RWPE2 (cell line): Measurements from ENCODE around the gene HDGFL2.

ENCODE experiments used
- ATAC-seq: fragments of 200-7000 bp; cut with Tn5 transposase; 3 replicates; pipeline ENCODE4 v1.9.1; 2021; ENCODE audit warnings: low read depth
- DNase-seq: peaks from one replicate; pipeline ENCODE4 v3.0.0-alpha.2; 2020; ENCODE audit warnings: low spot score
- H3K27ac ChIP-seq: fragments of 450-650 bp; 2 replicates; pipeline ENCODE4 v1.5.1; 2017; ENCODE audit warnings: mild to moderate bottlenecking; ENCODE audit not compliant: poor library complexity, severe bottlenecking
- H3K27me3 ChIP-seq: fragments of 250-450 bp; sonication (Bioruptor Pico); 2 replicates; pipeline ENCODE4 v1.5.1; 2021; ENCODE audit warnings: mild to moderate bottlenecking, moderate library complexity; ENCODE audit not compliant: insufficient read depth, poor library complexity, severe bottlenecking
- H3K36me3 ChIP-seq: fragments of 250-450 bp; sonication (Bioruptor Pico); 2 replicates; pipeline ENCODE4 v1.5.1; 2020; ENCODE audit warnings: low read depth, mild to moderate bottlenecking, moderate library complexity
- H3K4me1 ChIP-seq: fragments of 250-450 bp; sonication (Bioruptor Pico); 2 replicates; pipeline ENCODE4 v1.5.1; 2021; ENCODE audit warnings: mild to moderate bottlenecking, moderate library complexity; ENCODE audit not compliant: insufficient read depth, poor library complexity, severe bottlenecking
- H3K4me3 ChIP-seq: fragments of 250-450 bp; sonication (Bioruptor Pico); 2 replicates; pipeline ENCODE4 v1.5.1; 2021; ENCODE audit warnings: mild to moderate bottlenecking, moderate library complexity; ENCODE audit not compliant: severe bottlenecking
- H3K9me3 ChIP-seq: fragments of 250-450 bp; sonication (Bioruptor Pico); 2 replicates; pipeline ENCODE4 v1.5.1; 2021; ENCODE audit warnings: mild to moderate bottlenecking, moderate library complexity; ENCODE audit not compliant: severe bottlenecking
- TF ChIP-seq, protein P1 (sequence below): fragments of 450-650 bp; IDR thresholded peaks from one replicate; pipeline ENCODE4 v1.5.1; 2017; ENCODE audit warnings: mild to moderate bottlenecking, moderate library complexity; ENCODE audit not compliant: poor library complexity, severe bottlenecking

HDGFL2 gene

DNA sequence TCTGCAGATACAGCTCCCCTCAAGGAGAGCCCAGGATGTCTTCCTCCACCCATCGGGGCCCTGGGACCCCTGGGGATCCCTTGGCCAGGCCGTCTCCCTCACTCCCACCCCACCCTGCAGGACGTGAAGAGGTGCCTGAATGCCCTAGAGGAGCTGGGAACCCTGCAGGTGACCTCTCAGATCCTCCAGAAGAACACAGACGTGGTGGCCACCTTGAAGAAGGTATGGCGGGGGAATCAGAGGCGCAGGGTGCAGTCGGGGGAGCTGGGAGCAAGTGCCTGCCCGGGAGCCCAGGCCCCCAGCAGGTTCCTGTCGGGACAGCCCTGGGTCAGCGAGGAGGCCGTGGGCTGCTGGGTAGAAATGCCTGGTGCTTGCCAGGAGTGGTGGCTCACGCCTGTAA lies 26.6 kb downstream of the HDGFL2 start:
- no peaks in the 10 kb centered on the region for H3K9me3 ChIP-seq
- no peak for ATAC-seq
- TF ChIP-seq, protein P1, sequence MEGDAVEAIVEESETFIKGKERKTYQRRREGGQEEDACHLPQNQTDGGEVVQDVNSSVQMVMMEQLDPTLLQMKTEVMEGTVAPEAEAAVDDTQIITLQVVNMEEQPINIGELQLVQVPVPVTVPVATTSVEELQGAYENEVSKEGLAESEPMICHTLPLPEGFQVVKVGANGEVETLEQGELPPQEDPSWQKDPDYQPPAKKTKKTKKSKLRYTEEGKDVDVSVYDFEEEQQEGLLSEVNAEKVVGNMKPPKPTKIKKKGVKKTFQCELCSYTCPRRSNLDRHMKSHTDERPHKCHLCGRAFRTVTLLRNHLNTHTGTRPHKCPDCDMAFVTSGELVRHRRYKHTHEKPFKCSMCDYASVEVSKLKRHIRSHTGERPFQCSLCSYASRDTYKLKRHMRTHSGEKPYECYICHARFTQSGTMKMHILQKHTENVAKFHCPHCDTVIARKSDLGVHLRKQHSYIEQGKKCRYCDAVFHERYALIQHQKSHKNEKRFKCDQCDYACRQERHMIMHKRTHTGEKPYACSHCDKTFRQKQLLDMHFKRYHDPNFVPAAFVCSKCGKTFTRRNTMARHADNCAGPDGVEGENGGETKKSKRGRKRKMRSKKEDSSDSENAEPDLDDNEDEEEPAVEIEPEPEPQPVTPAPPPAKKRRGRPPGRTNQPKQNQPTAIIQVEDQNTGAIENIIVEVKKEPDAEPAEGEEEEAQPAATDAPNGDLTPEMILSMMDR: no peak

DNA sequence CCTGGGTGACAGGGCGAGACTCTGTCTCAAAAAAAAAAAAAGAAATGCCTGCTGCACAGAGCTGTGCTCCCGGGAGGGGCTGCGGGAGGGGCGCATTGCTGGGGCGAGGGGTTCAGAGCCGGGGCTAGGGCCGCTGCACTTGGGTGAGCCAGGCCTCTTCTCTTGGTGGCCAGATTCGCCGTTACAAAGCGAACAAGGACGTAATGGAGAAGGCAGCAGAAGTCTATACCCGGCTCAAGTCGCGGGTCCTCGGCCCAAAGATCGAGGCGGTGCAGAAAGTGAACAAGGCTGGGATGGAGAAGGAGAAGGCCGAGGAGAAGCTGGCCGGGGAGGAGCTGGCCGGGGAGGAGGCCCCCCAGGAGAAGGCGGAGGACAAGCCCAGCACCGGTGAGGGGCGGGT lies 27.2 kb downstream of the HDGFL2 start:
- H3K4me1 ChIP-seq: no peaks in the 10 kb centered on the region
- peaks cover 23% of the 10 kb centered on the region for H3K36me3 ChIP-seq
- H3K4me3 ChIP-seq: no peak overlapping the region
- no peaks in the 10 kb centered on the region for H3K27me3 ChIP-seq
- peak; percentile 32 for DNase-seq
- TF ChIP-seq, protein P1: no peak
- H3K27ac ChIP-seq: no peak overlapping the region
- ATAC-seq: no peak
- H3K9me3 ChIP-seq: no peaks in the 10 kb centered on the region

More for the DNA sequence above, 26.6 kb downstream of the HDGFL2 start:
- peaks cover 26% of the 10 kb centered on the region for H3K36me3 ChIP-seq
- no peaks in the 10 kb centered on the region for H3K4me1 ChIP-seq
- no peaks in the 10 kb centered on the region for H3K27me3 ChIP-seq
- peak; percentile 38 for DNase-seq
- H3K27ac ChIP-seq: no peak overlapping the region
- H3K4me3 ChIP-seq: no peak overlapping the region

DNA sequence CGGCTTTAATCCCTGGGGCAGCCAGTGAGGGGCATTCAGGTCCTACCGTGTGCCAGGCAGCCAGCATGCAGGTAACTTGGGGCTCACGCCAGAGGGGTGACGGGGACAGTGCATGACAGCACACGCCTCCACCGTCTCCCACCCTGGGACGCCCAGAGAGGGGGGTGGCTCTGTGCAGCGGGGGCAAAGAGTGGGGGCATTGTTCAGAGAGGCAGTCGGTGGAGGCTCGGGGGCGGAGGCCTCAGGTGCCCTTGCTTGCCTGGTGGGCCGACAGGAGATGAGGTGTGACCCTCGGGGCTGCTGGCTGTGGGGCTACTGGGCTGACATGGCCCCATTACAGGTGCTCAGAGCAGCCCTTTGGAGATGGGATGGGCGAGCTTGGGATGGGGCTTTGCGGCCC lies 27.8 kb downstream of the HDGFL2 start:
- H3K4me3 ChIP-seq: no peak overlapping the region
- no peak overlapping the region for H3K27ac ChIP-seq
- TF ChIP-seq, protein P1: no peak
- peak; percentile 39 for DNase-seq
- H3K27me3 ChIP-seq: no peaks in the 10 kb centered on the region
- no peak for ATAC-seq
- no peaks in the 10 kb centered on the region for H3K4me1 ChIP-seq
- H3K36me3 ChIP-seq: peaks cover 21% of the 10 kb centered on the region
- H3K9me3 ChIP-seq: no peaks in the 10 kb centered on the region

DNA sequence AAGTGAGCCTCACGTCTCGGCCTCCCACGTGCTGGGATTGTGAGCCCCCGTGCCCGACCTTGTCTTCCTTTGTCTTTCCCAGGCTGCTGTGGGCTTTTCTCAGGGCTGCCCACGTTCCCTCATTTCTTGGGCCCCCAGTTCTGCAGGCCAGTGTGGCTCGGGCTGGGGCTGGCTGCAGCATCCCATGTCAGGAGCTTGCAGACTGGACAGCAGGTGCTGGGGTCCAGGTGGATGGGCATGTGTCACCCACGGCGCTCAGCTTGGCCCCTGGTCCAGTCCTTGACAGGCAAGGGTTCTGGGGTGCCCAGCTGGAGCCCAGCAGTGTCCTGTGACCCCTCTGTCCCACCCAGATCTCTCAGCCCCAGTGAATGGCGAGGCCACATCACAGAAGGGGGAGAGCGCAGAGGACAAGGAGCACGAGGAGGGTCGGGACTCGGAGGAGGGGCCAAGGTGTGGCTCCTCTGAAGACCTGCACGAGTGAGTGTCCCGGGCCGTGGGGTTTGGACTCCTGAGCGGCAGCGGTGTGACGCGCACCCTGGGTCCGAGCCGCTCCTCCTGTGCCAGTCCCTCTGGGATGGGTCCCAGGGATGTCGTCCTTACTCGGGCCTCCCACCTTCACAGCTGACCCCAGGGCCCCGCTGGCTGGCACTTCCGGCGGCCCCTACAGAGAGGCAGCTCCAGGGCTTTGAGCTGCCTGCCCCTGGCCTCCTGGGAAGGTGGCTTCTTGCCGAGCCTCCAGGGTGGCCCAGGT lies 28.9 kb downstream of the HDGFL2 start:
- no peaks in the 10 kb centered on the region for H3K27me3 ChIP-seq
- no peaks in the 10 kb centered on the region for H3K9me3 ChIP-seq
- peaks cover 15% of the 10 kb centered on the region for H3K36me3 ChIP-seq
- H3K4me1 ChIP-seq: no peaks in the 10 kb centered on the region
- TF ChIP-seq, protein P1: no peak
- ATAC-seq (no peak), DNase-seq (peak; percentile 44)
- no peak overlapping the region for H3K27ac ChIP-seq
- no peak overlapping the region for H3K4me3 ChIP-seq

DNA sequence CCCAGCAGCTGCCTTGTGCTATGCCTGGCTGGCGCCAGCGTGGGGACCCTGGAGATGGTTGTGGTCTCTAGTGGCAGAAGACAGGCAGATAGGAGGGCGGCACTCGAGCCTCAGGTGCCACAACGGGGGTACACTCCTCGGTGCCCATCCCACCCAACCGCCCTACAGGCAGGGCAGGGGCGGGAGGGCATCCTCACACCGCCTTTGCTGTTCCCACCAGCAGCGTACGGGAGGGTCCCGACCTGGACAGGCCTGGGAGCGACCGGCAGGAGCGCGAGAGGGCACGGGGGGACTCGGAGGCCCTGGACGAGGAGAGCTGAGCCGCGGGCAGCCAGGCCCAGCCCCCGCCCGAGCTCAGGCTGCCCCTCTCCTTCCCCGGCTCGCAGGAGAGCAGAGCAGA lies 29.6 kb downstream of the HDGFL2 start:
- peak; percentile 46 for DNase-seq
- peaks cover 15% of the 10 kb centered on the region for H3K36me3 ChIP-seq
- no peaks in the 10 kb centered on the region for H3K4me1 ChIP-seq
- H3K27me3 ChIP-seq: no peaks in the 10 kb centered on the region
- TF ChIP-seq, protein P1: no peak
- H3K4me3 ChIP-seq: no peak overlapping the region
- no peak for ATAC-seq
- no peak overlapping the region for H3K27ac ChIP-seq
- H3K9me3 ChIP-seq: no peaks in the 10 kb centered on the region
